GM19438 (cell line): ENCODE results near the gene GLT1D1.

ENCODE experiments used
- ATAC-seq: cut with Tn5 transposase; IDR thresholded peaks from one replicate; pipeline ENCODE4 v1.9.1; 2021; ENCODE audit warnings: low read depth; ENCODE audit not compliant: unreplicated experiment

GLT1D1 gene

DNA sequence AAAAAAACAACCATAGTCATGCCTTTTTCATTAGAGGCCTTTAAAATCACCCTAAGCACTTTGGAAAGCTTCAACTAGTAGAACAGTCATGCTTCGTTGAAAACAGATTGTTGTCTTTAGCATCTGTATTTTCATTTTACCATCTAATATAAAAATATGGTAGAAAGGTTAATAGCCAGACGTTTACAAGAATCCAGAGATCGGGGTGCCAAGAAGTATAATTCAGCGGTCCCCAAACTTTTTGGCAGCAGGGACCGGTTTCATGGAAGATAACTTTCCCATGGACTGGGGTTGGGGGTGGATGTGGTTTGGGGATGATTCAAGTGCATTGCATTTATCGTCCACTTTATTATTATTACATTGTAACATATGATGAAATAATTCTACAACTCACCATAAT, 138.4 kb downstream of the GLT1D1 start:
- no peak for ATAC-seq

DNA sequence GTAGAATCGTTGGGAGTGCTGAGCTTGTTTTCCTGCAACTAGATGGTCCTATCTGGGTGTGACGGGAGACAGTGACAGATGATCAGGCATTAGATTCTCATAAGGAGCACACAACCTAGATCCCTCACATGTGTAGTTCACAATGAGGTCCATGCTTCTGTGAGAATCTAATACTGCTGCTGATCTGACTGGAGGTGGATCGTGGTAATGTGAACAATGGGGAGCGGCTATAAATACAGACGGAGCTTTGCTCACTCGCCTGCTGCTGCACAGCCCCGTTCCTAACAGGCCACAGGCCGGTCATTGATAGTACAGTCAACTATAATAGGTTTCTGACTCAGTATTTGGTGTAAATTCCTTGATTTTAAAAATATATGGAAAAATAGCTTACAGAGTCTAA, 138.8 kb downstream of the GLT1D1 start:
- ATAC-seq = no peak

DNA sequence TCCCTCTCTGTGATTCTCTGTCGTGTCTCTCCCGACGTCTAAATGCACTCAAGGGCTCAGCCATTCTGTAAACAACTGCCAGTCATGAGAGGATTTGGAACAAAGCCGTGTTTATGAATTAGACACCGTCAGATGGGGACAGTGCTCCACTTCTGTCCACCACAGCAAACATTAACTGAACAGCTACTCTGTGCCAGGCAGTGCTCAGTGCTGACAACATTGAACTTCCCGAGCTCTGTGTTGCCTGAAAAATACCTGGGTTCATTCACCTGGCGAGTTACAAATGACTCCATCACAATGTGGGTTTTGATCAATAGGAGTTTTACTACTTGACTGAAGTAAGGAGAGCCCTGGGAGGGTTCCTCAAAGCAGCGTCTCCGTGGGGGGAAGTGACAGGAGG, 139.3 kb downstream of the GLT1D1 start:
- no peak for ATAC-seq

DNA sequence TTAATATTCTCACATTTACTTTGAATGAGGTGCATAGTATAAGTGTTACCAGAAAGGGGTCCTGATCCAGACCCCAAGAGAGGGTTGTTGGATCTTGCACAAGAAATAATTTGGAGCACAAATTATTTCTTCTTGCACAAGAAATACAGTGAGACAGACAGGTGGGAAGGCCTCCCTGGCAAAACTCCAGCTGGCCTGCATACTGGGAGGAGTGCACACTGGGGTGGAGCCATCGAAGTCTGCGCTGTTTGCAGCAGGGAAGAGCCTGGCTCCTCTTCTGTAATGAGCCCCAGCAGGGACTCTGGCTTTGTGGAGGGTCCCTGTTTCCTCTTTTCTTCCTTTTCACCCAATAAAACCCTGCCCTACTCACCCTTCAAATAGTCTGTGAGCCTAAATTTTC, 141.6 kb downstream of the GLT1D1 start:
- no peak for ATAC-seq

DNA sequence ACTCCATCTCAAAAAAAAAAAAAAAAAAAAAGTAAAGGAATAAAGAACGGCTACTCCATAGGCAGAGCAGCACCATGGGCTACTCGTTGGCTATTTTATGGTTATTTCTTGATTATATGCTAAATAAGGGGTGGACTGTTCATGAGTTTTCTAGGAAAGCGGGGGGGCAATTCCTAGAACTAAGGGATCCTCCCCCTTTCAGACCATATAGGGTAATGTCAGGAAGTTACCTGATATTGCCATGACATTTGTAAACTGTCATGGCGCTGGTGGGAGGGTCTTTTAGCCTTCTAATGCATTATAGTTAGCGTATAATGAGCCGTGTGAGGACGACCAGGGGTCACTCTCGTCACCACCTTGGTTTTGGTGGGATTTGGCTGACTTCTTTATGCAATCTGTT, 142.3 kb downstream of the GLT1D1 start:
- ATAC-seq = no peak

DNA sequence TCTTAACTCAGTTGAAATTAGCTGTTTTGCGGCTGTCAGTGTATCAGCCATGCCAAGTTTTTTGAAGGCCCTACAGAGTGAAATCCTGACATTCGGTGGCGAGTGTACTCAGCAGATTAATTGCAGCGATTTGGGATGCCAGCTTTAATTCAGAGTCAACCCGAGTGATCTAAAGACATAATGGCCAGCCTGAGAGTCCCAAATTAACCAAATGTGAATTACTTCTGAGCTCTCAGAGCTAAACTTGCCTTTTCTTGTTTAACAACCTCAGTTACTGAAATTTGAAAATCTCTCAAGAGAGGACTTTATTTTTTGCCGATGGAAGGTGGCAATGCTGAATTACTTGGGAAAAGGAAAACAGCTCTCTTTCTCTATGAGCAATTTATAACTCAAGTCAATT, 148.5 kb downstream of the GLT1D1 start:
- ATAC-seq = no peak

DNA sequence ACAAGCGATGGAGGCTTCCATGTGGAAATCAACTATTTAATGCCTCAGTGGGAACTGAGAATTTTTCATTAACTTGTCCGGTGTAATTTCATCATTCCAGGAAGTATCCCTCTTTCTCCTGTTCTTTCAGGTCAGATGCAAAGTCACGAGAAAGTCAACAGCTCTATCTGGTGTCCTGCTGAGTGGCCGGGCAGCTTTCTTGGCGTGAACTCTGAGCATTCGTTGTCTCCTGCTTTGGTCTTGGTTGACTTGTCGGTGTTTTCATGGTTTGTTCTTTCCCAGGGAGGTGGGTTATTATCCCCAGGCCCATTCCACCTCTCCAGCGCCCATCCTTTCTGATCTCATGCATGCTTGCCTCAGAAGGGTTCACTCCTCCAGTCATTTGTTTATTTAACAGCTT, 149.1 kb downstream of the GLT1D1 start:
- no peak for ATAC-seq

DNA sequence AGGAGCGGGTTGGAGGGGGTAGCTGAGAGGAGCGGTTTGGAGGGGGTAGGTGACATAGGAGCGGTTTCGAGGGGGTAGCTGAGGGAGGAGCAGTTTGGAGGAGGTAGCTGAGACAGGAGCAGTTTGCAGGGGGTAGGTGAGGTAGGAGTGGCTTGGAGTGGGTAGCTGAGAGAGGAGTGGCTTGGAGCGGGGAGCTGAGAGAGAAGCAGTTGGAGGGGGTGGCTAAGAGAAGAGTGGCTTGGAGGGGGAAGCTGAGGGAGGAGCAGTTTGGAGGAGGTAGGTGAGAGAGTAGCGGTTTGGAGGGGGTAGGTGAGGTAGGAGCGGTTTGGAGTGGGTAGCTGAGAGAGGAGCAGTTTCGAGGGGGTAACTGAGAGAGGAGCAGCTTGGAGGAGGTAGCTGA, 152.1 kb downstream of the GLT1D1 start:
- ATAC-seq = no peak

DNA sequence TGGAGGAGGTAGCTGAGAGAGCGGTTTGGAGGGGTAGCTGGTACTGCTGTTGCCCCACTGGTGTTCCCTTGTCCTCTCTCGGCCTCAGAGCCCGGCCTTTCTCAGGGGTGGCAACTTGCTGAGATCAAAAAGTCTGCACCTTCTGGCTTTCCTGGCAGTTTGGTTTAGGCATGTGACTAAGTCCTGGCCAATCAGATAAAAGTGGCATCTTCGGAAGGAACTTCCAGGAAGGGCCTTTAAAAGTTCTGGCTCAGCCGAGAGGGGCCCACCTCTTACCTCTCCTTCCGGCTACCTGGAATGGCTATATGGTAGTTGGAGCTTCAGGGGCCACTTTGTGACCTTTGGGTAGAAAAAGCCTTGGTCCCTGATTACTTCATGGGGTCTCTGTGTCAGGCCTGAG, 152.6 kb downstream of the GLT1D1 start:
- no peak for ATAC-seq

DNA sequence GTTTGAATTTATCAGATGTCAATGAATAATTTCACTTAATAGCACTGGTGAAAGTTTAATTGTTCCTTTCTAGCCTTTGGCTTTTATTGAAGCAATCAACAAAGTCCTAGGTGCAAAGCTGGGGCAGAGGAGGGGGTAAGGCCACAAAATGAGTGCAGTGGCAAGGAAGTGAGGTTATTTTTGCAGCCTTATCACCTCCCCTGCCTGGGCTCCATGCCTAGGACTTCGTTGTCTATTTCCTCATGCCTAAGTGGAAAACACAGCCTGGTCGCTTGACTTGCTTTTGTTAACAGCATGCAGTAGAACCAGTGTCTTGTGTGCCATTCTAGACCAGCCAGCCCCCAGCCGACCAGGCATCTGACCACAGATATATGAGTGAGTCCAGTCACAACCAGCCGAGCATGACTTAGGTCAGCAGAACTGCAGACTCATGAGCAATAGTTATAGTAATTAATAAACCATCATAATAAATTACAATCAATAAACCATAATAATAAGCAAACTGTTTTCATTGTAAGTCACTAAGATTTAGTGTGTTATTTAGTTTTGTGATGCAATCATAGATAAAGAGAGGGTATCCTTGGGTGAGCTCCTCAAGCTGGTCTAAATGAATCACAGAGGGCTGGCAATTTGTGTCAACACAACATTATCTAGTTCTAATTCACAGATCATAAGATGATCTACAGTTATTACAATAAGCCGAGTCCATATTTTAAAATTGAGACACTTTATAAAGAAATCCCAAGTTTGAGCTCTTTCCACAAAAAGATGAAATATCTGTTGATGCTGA, 156.8 kb downstream of the GLT1D1 start:
- no peak for ATAC-seq

DNA sequence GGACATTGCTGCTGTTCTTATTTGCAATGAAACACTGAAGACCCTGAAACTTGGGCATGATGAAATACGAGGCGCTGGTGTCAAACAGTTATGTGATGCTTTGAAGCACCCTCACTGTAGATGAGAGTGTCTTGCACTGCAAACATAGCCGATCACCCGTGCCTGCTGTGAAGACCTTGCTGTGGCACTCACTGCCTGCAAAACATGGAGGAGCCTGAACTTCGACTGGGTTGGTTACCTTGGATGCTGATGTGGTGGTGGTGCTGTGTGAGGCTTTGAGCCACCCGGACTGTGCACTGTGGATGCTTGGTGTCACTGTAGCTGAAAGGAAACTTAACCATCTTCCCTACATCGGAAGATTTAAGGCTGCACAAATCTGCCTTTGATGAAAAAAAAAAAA, 162.9 kb downstream of the GLT1D1 start:
- no peak for ATAC-seq

DNA sequence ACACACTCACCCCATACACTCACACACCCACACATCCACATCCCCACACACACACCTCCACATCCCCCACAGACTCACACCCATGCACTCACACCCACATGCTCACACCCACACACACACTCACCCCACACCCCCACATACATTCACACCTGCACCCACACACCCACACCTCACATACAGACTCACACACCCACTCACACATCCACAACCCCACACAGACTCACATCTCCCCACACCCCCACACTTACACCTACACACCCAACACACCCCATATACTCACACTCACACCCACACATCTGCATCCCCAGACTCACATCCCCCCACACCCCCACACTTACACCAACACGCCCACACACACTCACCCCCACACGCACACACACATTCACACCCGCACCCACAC, 171.8 kb downstream of the GLT1D1 start:
- no peak for ATAC-seq

DNA sequence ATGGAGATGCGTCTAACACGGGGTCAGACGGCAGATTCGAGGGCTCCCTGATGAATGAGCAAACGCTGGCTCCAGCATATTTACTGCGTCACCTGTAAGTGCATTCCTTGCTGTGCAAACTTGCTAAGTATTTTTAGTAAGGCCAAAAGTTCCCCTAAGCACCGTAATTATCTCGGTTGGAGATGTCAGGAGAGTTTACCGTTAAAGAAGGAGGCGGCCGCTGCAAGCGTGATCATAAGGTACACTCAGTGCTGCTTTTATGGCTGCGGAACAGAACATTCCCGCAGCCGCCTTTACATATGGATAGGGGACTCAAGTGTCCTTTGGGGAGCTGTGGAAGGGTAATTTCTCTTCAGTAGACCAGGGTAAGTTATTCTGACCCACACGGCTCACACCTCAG, 175.6 kb downstream of the GLT1D1 start:
- ATAC-seq = no peak
